Panc1 (cell line): ENCODE measurements around the gene DERL2. TPM values are rescaled to one million over a fixed set of nuclear protein-coding genes. Genes with fewer than 3 reads are reported as not detected.

Experiments
- ATAC-seq: fragments of 200-7000 bp; cut with Tn5 transposase; 2 replicates; pipeline ENCODE4 v1.9.1; 2020; ENCODE audit warnings: mild to moderate bottlenecking, moderate library complexity
- BruUV-seq: library from RNA; stranded (reverse); fragments of 400-500 nt; replicated peaks from 2 replicates; lab custom pipeline; 2021; lab: Mats Ljungman, UMichigan
- CTCF ChIA-PET: fragments of 300-600 bp; sonication (Branson Sonifier 250); formaldehyde crosslinking; loops from one replicate; lab custom pipeline; 2022; ENCODE audit warnings: antibody characterized with exemption; lab: Charles Lee
- POLR2A ChIA-PET: fragments of 300-600 bp; sonication (Branson Sonifier 250); formaldehyde crosslinking; loops from one replicate; lab custom pipeline; 2022; ENCODE audit warnings: antibody characterized with exemption; lab: Charles Lee
- DNase-seq: peaks from one replicate; pipeline ENCODE4 v3.0.0-alpha.2; 2010; ENCODE audit warnings: low read depth, low spot score
- H3K27ac ChIP-seq: 2 replicates; pipeline ENCODE4 v1.5.1; 2011; ENCODE audit warnings: mild to moderate bottlenecking, low read length, inconsistent platforms
- H3K27me3 ChIP-seq: fragments of 200-500 bp; sonication (Bioruptor generic); 2 replicates; pipeline ENCODE4 v1.6.0; 2014; ENCODE audit warnings: low read length, inconsistent platforms; ENCODE audit not compliant: control insufficient read depth, insufficient read depth
- H3K36me3 ChIP-seq: fragments of 200-500 bp; sonication (Bioruptor generic); 2 replicates; pipeline ENCODE4 v1.5.1; 2014; ENCODE audit warnings: inconsistent platforms, mild to moderate bottlenecking, low read length, moderate library complexity; ENCODE audit not compliant: control insufficient read depth, insufficient read depth
- H3K4me1 ChIP-seq: 2 replicates; pipeline ENCODE4 v1.5.1; 2011; ENCODE audit warnings: inconsistent platforms, mild to moderate bottlenecking, low read length, moderate library complexity; ENCODE audit not compliant: control insufficient read depth, insufficient read depth
- H3K4me3 ChIP-seq, 2 experiments: 2 replicates each; pipeline ENCODE4 v1.5.1; 2011 to 2012; ENCODE audit warnings: low read depth in 2 of 2, low read length in 2 of 2, mild to moderate bottlenecking in 2 of 2, inconsistent platforms in 1 of 2, moderate library complexity in 1 of 2
- H3K9me3 ChIP-seq: fragments of 200-500 bp; sonication (Bioruptor generic); 2 replicates; pipeline ENCODE4 v1.5.1; 2014; ENCODE audit warnings: low read depth, mild to moderate bottlenecking, inconsistent platforms, low read length, moderate library complexity; ENCODE audit not compliant: control insufficient read depth, insufficient read depth
- POLR2AphosphoS5 ChIP-seq: IDR thresholded peaks from 2 replicates; pipeline ENCODE4 v1.6.1; 2012; ENCODE audit warnings: mild to moderate bottlenecking, low read depth, low read length, moderate library complexity
- SIN3A ChIP-seq: IDR thresholded peaks from 2 replicates; pipeline ENCODE4 v1.6.1; 2012; ENCODE audit warnings: low read depth, mild to moderate bottlenecking, low read length, moderate library complexity, borderline replicate concordance; ENCODE audit not compliant: insufficient read depth
- TCF7L2 ChIP-seq: IDR thresholded peaks from 2 replicates; pipeline ENCODE4 v1.6.1; 2011; ENCODE audit warnings: mild to moderate bottlenecking, low read depth, low read length, inconsistent platforms
- in situ Hi-C: cut with HindIII; loops from 2 replicates; pipeline ENCODE4 v1.10.0; 2016; ENCODE audit warnings: low sequenced_read_pairs, low pct_unique_long_range_greater_than_20kb
- intact Hi-C: fragments of 100-400 bp; cut with micrococcal nuclease; formaldehyde crosslinking; loops from one replicate; pipeline ENCODE4 v1.10.0; 2022; ENCODE audit not compliant: unreplicated experiment
- total RNA-seq: library from RNA; stranded (reverse); gene quantifications from one replicate; pipeline ENCODE4 v1.2.1, GENCODE V29; 2021; ENCODE audit not compliant: unreplicated experiment
- TF ChIP-seq, protein P1 (sequence below): fragments of 450-650 bp; IDR thresholded peaks from 2 replicates; pipeline ENCODE4 v1.5.1; 2017; ENCODE audit warnings: mild to moderate bottlenecking
- TF ChIP-seq, protein P2 (sequence below), 2 experiments: IDR thresholded peaks; 2 replicates each; pipeline ENCODE4 v1.6.1; 2011 to 2012; ENCODE audit warnings: low read depth in 2 of 2, control low read depth in 1 of 2, low read length in 1 of 2, mild to moderate bottlenecking in 1 of 2, moderate library complexity in 1 of 2; ENCODE audit not compliant: insufficient read depth in 1 of 2

The DERL2 gene
- total RNA-seq, 1 experiment from 2014 or later = 59.7 TPM

DNA sequence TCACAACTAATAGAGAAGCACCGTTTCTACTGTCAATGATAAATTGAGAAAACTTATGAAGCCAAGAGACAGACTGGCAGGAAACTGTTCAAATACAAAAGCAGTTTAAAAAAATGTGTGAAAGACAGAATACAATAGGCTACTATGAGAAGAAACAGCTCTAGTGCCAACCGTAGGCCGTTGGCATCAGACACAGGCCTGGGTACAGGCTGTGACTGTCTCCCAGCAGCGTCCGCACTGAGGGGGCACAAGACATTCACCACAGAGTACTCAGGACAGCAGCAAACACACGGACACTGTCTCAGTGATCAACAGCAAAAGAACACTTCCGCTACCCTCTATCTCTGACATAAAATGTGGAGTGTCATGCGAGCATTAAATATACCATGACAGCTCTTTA, 39.2 kb downstream of the DERL2 start:
- Histone ChIP-seq H3K27ac (no peak overlapping the region), H3K9me3 (no peaks in the 10 kb centered on the region), H3K27me3 (no peaks in the 10 kb centered on the region), H3K4me3 (no peak overlapping the region), H3K4me1 (no peaks in the 10 kb centered on the region), H3K36me3 (peaks cover 13% of the 10 kb centered on the region)
- ChIA-PET CTCF (interaction anchor here (0.5 kb wide), 1 partner anchor 23 kb away, joined by 3 read pairs; no protein-coding TSS in a partner anchor), POLR2A (no interaction called here)
- DNase-seq (no peak), ATAC-seq (no peak)
- TF ChIP-seq, protein P1, sequence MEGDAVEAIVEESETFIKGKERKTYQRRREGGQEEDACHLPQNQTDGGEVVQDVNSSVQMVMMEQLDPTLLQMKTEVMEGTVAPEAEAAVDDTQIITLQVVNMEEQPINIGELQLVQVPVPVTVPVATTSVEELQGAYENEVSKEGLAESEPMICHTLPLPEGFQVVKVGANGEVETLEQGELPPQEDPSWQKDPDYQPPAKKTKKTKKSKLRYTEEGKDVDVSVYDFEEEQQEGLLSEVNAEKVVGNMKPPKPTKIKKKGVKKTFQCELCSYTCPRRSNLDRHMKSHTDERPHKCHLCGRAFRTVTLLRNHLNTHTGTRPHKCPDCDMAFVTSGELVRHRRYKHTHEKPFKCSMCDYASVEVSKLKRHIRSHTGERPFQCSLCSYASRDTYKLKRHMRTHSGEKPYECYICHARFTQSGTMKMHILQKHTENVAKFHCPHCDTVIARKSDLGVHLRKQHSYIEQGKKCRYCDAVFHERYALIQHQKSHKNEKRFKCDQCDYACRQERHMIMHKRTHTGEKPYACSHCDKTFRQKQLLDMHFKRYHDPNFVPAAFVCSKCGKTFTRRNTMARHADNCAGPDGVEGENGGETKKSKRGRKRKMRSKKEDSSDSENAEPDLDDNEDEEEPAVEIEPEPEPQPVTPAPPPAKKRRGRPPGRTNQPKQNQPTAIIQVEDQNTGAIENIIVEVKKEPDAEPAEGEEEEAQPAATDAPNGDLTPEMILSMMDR = no peak
- in situ Hi-C loops = no loop called here
- no TSS peak for BruUV-seq
- intact Hi-C loops = no loop called here

DNA sequence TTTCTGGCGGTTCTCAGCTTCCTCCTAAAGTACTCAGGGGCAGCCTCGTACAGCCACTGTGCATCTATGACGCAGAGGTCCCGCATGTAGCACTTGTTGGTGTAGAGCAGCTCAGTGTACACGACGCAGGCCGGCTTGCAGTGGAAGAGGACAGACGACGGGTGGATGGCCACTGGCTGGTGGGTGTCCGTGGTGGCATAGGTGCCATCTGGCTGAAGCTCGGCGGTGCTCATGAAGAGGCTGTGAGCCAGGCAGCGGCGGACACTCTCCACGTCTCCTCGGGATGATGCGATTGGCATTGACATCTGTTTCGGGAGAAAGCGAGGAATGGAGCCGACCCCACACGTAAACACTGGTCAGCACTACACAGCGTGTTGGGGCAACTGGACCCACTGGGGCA, 41.8 kb downstream of the DERL2 start:
- CTCF ChIA-PET = no interaction called here
- no peak for ATAC-seq
- peaks cover 5% of the 10 kb centered on the region; the same call in 1 of the 2 replicates for H3K4me1 ChIP-seq
- peaks cover 3% of the 10 kb centered on the region for H3K36me3 ChIP-seq
- H3K9me3 ChIP-seq = no peaks in the 10 kb centered on the region
- H3K4me3 ChIP-seq = no peak overlapping the region
- H3K27me3 ChIP-seq = no peaks in the 10 kb centered on the region
- intact Hi-C loops (no loop called here), in situ Hi-C loops (no loop called here)
- no peak overlapping the region for H3K27ac ChIP-seq
- TF ChIP-seq, protein P1 = no peak
- TF ChIP-seq SIN3A (no peak), TCF7L2 (no peak), POLR2AphosphoS5 (no peak)
- TF ChIP-seq, protein P2, sequence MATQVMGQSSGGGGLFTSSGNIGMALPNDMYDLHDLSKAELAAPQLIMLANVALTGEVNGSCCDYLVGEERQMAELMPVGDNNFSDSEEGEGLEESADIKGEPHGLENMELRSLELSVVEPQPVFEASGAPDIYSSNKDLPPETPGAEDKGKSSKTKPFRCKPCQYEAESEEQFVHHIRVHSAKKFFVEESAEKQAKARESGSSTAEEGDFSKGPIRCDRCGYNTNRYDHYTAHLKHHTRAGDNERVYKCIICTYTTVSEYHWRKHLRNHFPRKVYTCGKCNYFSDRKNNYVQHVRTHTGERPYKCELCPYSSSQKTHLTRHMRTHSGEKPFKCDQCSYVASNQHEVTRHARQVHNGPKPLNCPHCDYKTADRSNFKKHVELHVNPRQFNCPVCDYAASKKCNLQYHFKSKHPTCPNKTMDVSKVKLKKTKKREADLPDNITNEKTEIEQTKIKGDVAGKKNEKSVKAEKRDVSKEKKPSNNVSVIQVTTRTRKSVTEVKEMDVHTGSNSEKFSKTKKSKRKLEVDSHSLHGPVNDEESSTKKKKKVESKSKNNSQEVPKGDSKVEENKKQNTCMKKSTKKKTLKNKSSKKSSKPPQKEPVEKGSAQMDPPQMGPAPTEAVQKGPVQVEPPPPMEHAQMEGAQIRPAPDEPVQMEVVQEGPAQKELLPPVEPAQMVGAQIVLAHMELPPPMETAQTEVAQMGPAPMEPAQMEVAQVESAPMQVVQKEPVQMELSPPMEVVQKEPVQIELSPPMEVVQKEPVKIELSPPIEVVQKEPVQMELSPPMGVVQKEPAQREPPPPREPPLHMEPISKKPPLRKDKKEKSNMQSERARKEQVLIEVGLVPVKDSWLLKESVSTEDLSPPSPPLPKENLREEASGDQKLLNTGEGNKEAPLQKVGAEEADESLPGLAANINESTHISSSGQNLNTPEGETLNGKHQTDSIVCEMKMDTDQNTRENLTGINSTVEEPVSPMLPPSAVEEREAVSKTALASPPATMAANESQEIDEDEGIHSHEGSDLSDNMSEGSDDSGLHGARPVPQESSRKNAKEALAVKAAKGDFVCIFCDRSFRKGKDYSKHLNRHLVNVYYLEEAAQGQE (IDR thresholded peaks at IDR 0.05; ENCODE audit: insufficient read depth in 1 of 2, low read depth in 2 of 2, low read length in 1 of 2) = no peak
- no peak for DNase-seq
- POLR2A ChIA-PET = no interaction called here
- no TSS peak for BruUV-seq

DNA sequence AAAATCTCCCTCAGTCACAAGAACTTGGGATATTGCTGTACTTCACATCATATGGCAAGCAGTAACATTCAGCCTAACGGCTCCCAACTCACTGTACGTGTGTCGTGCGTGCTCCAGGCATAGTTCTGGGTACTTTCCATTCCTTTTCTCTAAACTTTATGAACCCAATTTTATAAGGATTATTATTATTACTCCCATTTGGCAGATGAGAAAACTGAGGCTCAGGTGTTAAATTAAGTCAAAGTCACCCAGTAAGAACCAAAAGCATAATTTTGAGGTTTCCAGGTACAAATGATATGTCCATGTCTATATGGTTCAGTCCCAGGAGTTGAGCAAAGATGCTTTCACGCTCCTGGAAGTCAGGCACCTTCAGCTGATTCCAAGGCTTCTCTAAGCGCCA, 42.2 kb downstream of the DERL2 start:
- Histone ChIP-seq H3K9me3 (no peaks in the 10 kb centered on the region), H3K36me3 (peaks cover 3% of the 10 kb centered on the region), H3K4me1 (peaks cover 5% of the 10 kb centered on the region; the same call in 1 of the 2 replicates), H3K27me3 (no peaks in the 10 kb centered on the region), H3K27ac (no peak overlapping the region), H3K4me3 (no peak overlapping the region)
- CTCF ChIA-PET = no interaction called here
- BruUV-seq = no TSS peak
- intact Hi-C loops (no loop called here), in situ Hi-C loops (no loop called here)
- DNase-seq (no peak), ATAC-seq (no peak)
- POLR2A ChIA-PET = no interaction called here
- no peak for TF ChIP-seq SIN3A
- TF ChIP-seq, protein P2 (IDR thresholded peaks at IDR 0.05; ENCODE audit: insufficient read depth in 1 of 2, low read depth in 2 of 2, low read length in 1 of 2) = no peak
- TF ChIP-seq TCF7L2 = no peak
- TF ChIP-seq POLR2AphosphoS5 = no peak
- TF ChIP-seq, protein P1 = no peak
